K562 (cell line): Measurements from ENCODE around the gene TMED8. TPM values are rescaled to one million over a fixed set of nuclear protein-coding genes. Genes with fewer than 3 reads are reported as not detected.

Experiments
- ATAC-seq: fragments of 200-7000 bp; cut with Tn5 transposase; 3 replicates; pipeline ENCODE4 v1.9.1; 2020; ENCODE audit warnings: moderate library complexity
- BruUV-seq: library from RNA; stranded (reverse); fragments of 400-500 nt; replicated peaks from 2 replicates; lab custom pipeline; 2021; lab: Mats Ljungman, UMichigan
- CTCF ChIA-PET: fragments of 300-600 bp; formaldehyde crosslinking; extraction: SDS; loops from one replicate; lab custom pipeline; 2021; ENCODE audit warnings: low intra/inter-chr PET ratio; lab: Yijun Ruan, JAX
- POLR2A ChIA-PET: fragments of 300-600, 350-650 bp; sonication (Branson Sonifier 250); formaldehyde crosslinking; extraction: SDS; loops from one replicate; lab custom pipeline; 2021; ENCODE audit warnings: antibody characterized with exemption, inconsistent platforms; lab: Yijun Ruan, JAX
- DNase-seq, 4 experiments: peaks; one replicate each; pipeline versions ENCODE4 v3.0.0 to v3.0.0-alpha.2; 2011 to 2018; ENCODE audit warnings: low spot score in 3 of 4, mixed read lengths in 3 of 4; ENCODE audit errors: extremely low read depth in 1 of 4
- FAIRE-seq: peaks from 2 replicates; lab custom pipeline; 2011; peaks lifted over from hg19 to GRCh38; lab: Jason Lieb, UNC
- H2AFZ ChIP-seq: 2 replicates; pipeline ENCODE4 v1.6.0; 2011; ENCODE audit warnings: low read depth, low read length, control low read depth, inconsistent platforms
- H3K27ac ChIP-seq: fragments of 200-600 bp; 3 replicates; pipeline ENCODE4 v1.8.0; 2011; ENCODE audit warnings: low read depth, mild to moderate bottlenecking, control low read depth, inconsistent platforms, low read length, moderate library complexity, mixed read lengths; ENCODE audit errors: extremely low read depth
- H3K27me3 ChIP-seq, 2 experiments: fragments of 300-600 bp in 1 of 2; 2 replicates in 1 of 2; 3 replicates in 1 of 2; pipeline versions ENCODE4 v1.6.0 to v1.8.0; 2011; ENCODE audit warnings: inconsistent platforms in 2 of 2, low read length in 2 of 2, mild to moderate bottlenecking in 1 of 2, mixed read lengths in 1 of 2, moderate library complexity in 1 of 2; ENCODE audit not compliant: control insufficient read depth in 2 of 2, insufficient read depth in 2 of 2
- H3K36me3 ChIP-seq: fragments of 300-600 bp; 3 replicates; pipeline ENCODE4 v1.8.0; 2011; ENCODE audit warnings: mild to moderate bottlenecking, low read length, inconsistent platforms; ENCODE audit not compliant: control insufficient read depth, insufficient read depth
- H3K4me1 ChIP-seq, 2 experiments: fragments of 200-600 bp in 1 of 2; replicated peaks in 1 of 2; 2 replicates in 1 of 2; 3 replicates in 1 of 2; pipeline versions ENCODE4 v1.5.1 to v1.8.0; 2011; ENCODE audit warnings: inconsistent platforms in 2 of 2, low read length in 2 of 2, mild to moderate bottlenecking in 1 of 2, mixed read lengths in 1 of 2, moderate library complexity in 1 of 2; ENCODE audit not compliant: control insufficient read depth in 2 of 2, insufficient read depth in 2 of 2
- H3K4me2 ChIP-seq: 2 replicates; pipeline ENCODE4 v1.6.1; 2011; ENCODE audit warnings: low read length, control low read depth, inconsistent platforms, mixed read lengths; ENCODE audit not compliant: insufficient read depth
- H3K4me3 ChIP-seq: fragments of 200-600 bp; sonication (generic), shearing (Covaris generic); 2 replicates; pipeline ENCODE4 v1.5.1; 2016; ENCODE audit warnings: control low read depth, inconsistent platforms
- H3K79me2 ChIP-seq: fragments of 200-600 bp; 3 replicates; pipeline ENCODE4 v1.8.0; 2011; ENCODE audit warnings: low read length, inconsistent platforms; ENCODE audit not compliant: control insufficient read depth, insufficient read depth
- H3K9ac ChIP-seq, 2 experiments: 2 replicates each; pipeline versions ENCODE4 v1.6.0 to v1.6.1; 2011; ENCODE audit warnings: low read depth in 2 of 2, low read length in 2 of 2, control low read depth in 1 of 2, inconsistent platforms in 1 of 2, mild to moderate bottlenecking in 1 of 2, mixed read lengths in 1 of 2; ENCODE audit not compliant: insufficient read depth in 1 of 2
- H3K9me1 ChIP-seq: one replicate; pipeline ENCODE4 v1.6.0; 2011; ENCODE audit warnings: inconsistent platforms, mild to moderate bottlenecking, low read length, moderate library complexity; ENCODE audit not compliant: control insufficient read depth, insufficient read depth
- H3K9me3 ChIP-seq: replicated peaks from 2 replicates; pipeline ENCODE4 v1.5.1; 2011; ENCODE audit warnings: low read depth, low read length, inconsistent platforms; ENCODE audit not compliant: control insufficient read depth, insufficient read depth
- H4K20me1 ChIP-seq: replicated peaks from 2 replicates; pipeline ENCODE4 v1.6.1; 2011; ENCODE audit warnings: low read length, inconsistent platforms, mixed read lengths; ENCODE audit not compliant: control insufficient read depth, insufficient read depth
- ATF1 ChIP-seq, 2 experiments: fragments of 450-650 bp in 1 of 2; IDR thresholded peaks; 2 replicates each; pipeline ENCODE4 v1.6.1; 2016; ENCODE audit warnings: missing compliant biosample characterization in 1 of 2, missing genetic modification characterization in 1 of 2
- C11orf30 ChIP-seq: fragments of 450-650 bp; IDR thresholded peaks from 2 replicates; pipeline ENCODE4 v1.6.1; 2016; ENCODE audit warnings: low read depth, mild to moderate bottlenecking
- CLOCK ChIP-seq: fragments of 250-450 bp; sonication (Bioruptor Pico); IDR thresholded peaks from 2 replicates; pipeline ENCODE4 v1.4.0; 2020; ENCODE audit warnings: mild to moderate bottlenecking, moderate library complexity, borderline replicate concordance
- JUN ChIP-seq, 2 experiments: sonication (generic) in 1 of 2; formaldehyde crosslinking in 1 of 2; IDR thresholded peaks; 2 replicates each; pipeline versions ENCODE4 v1.6.1 to v1.8.0; 2012 to 2022; ENCODE audit warnings: borderline replicate concordance in 2 of 2, mild to moderate bottlenecking in 2 of 2, improper control_type of control experiment in 1 of 2, low read depth in 1 of 2, low read length in 1 of 2, missing genetic modification reagents in 1 of 2
- L3MBTL2 ChIP-seq: fragments of 450-650 bp; IDR thresholded peaks from 2 replicates; pipeline ENCODE4 v1.6.1; 2016; ENCODE audit warnings: mild to moderate bottlenecking, moderate library complexity
- NR2C2 ChIP-seq, 2 experiments: fragments of 200-800 bp in 1 of 2; sonication (Bioruptor generic) in 1 of 2; sonication (generic) in 1 of 2; formaldehyde crosslinking in 1 of 2; IDR thresholded peaks; 2 replicates each; pipeline versions ENCODE4 v1.6.1 to v1.8.0; 2016 to 2022; ENCODE audit warnings: mild to moderate bottlenecking in 1 of 2, missing compliant biosample characterization in 1 of 2, missing genetic modification characterization in 1 of 2, missing genetic modification reagents in 1 of 2
- RAD51 ChIP-seq: fragments of 450-650 bp; IDR thresholded peaks from 2 replicates; pipeline ENCODE4 v1.7.1; 2016; ENCODE audit warnings: low read depth, mild to moderate bottlenecking, borderline replicate concordance
- RCOR1 ChIP-seq, 2 experiments: IDR thresholded peaks; 2 replicates each; pipeline ENCODE4 v1.6.1; 2012; ENCODE audit warnings: low read depth in 2 of 2, low read length in 2 of 2, borderline replicate concordance in 1 of 2, improper control_type of control experiment in 1 of 2
- RNF219 ChIP-seq: fragments of 250-450 bp; sonication (Bioruptor Pico); IDR thresholded peaks from 2 replicates; pipeline ENCODE4 v1.5.0; 2022; ENCODE audit warnings: mild to moderate bottlenecking
- U2AF1 ChIP-seq: fragments of 200-400 bp; formaldehyde crosslinking; optimal IDR thresholded peaks from 2 replicates; pipeline ENCODE3; 2017; ENCODE audit warnings: mild to moderate bottlenecking, low read depth, low read length, moderate library complexity
- ZBTB7A ChIP-seq: IDR thresholded peaks from 2 replicates; pipeline ENCODE4 v1.6.1; 2011; ENCODE audit warnings: low read depth, mild to moderate bottlenecking, low read length, moderate library complexity, borderline replicate concordance; ENCODE audit not compliant: control insufficient read depth
- ZNF778 ChIP-seq: fragments of 450-650 bp; formaldehyde crosslinking; IDR thresholded peaks from 2 replicates; pipeline ENCODE4 v1.4.0; 2020; ENCODE audit warnings: mild to moderate bottlenecking, moderate library complexity
- ZNF780A ChIP-seq: fragments of 250-450 bp; sonication (Bioruptor Pico); IDR thresholded peaks from 2 replicates; pipeline ENCODE4 v1.5.0; 2021; ENCODE audit warnings: mild to moderate bottlenecking
- WGBS: fragments of 100-300 bp; shearing (Covaris generic); methylation state at CpG from one replicate; pipeline ENCODE4 v1.1.6; 2016; ENCODE audit warnings: low coverage, mixed read lengths; ENCODE audit not compliant: insufficient coverage; ENCODE audit errors: missing lambda C conversion rate; 5-methylcytosine and 5-hydroxymethylcytosine counted together
- in situ Hi-C: fragments of 300-500 bp; cut with MboI; formaldehyde crosslinking; loops from 4 replicates; pipeline ENCODE4 v1.15.0; 2018; ENCODE audit warnings: inconsistent platforms, mixed read lengths
- intact Hi-C: fragments of 100-400 bp; cut with micrococcal nuclease; formaldehyde crosslinking; loops from 2 replicates; pipeline ENCODE4 v1.14.2; 2022
- polyA plus RNA-seq, 8 experiments: library from polyadenylated mRNA; depleted of rRNA in 4 of 8; stranded (reverse) in 5 of 8; unstranded in 3 of 8; fragments of >200 nt; fragmentation: Nextera tagmentation in 2 of 8; fragmentation: Illumina TruSeq in 1 of 8; extraction: Ambion mirVana in 2 of 8; extraction: Trizol in 1 of 8; gene quantifications; 2 replicates each; pipeline versions ENCODE4 v1.2.1 to v1.2.3, GENCODE V29; 2011 to 2014; ENCODE audit warnings: inconsistent platforms in 1 of 8, missing spikeins in 1 of 8
- total RNA-seq, 7 experiments: library from RNA; depleted of rRNA in 6 of 7; stranded (reverse); fragments of >200 nt in 6 of 7; fragmentation: Illumina TruSeq in 2 of 7; extraction: Trizol in 2 of 7; gene quantifications; 2 replicates each; pipeline versions ENCODE4 v1.2.1 to v1.2.3, GENCODE V29; 2011 to 2021; ENCODE audit warnings: low replicate concordance in 1 of 7

The TMED8 gene
- total and polyA plus RNA-seq, 9 of the 15 experiments (the other 6 are each of a cell fraction or from before 2014, with no cell fraction given), result 3.3 to 17.4 (median 12.0) TPM

DNA sequence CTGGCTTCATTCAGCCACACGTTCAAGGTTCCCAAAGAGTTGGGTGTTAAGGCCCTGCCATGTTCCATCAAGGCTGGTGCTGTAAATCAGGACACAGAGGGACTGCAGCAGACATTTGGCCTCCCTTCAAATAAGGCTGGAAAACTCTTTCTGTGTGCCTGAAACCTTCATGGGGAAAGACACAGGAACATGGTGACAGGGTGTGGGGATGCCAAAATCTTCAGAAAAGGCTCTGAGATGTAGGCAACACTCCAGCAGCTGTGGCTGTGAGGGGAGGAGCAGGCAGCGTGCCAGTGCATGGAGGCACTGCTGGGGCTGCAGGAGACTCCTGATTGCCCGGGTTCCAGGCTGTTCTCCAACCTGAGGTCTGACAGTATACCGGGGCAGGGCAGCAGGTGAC lies 71.2 kb downstream of the TMED8 start (continued):
- TF ChIP-seq RNF219 (CRISPR knock-in tag), result no peak

- ATAC-seq, result peak; percentile 80
- FAIRE-seq, result no peak
- TF ChIP-seq CLOCK (CRISPR knock-in tag) (no peak), ZNF780A (CRISPR knock-in tag) (no peak), C11orf30 (peak; percentile 43; the same call in 1 of the 2 replicates), ZBTB7A (no peak), L3MBTL2 (no peak), RCOR1 (IDR thresholded peaks at IDR 0.05; ENCODE audit: borderline replicate concordance in 1 of 2, low read depth in 2 of 2, low read length in 2 of 2) (peak in 1 of 2 experiments; percentile 32; a peak in 1 of 4 replicates), ATF1 (CRISPR knock-in tag; IDR thresholded peaks at IDR 0.05) (no peak), ATF1 (tag; IDR thresholded peaks at IDR 0.05) (no peak; the same call in 1 of the 2 replicates), JUN (IDR thresholded peaks at IDR 0.05; ENCODE audit: borderline replicate concordance, low read depth, low read length) (peak; percentile 96), JUN (CRISPR knock-in tag; IDR thresholded peaks at IDR 0.05; ENCODE audit: borderline replicate concordance) (no peak), ZNF778 (no peak), NR2C2 (CRISPR knock-in tag; IDR thresholded peaks at IDR 0.05) (no peak), NR2C2 (tag; IDR thresholded peaks at IDR 0.05) (peak; percentile 0; the same call in 1 of the 2 replicates), U2AF1 (no peak), RAD51 (peak; percentile 62)
Observed at GRCh38 chr14:77303417-77304156, 73.3 kb downstream of the TMED8 start.

More at GRCh38 chr14:77303417-77304156, 73.3 kb downstream of the TMED8 start:
- intact Hi-C loops, result loop anchor here (5.0 kb wide), 2 partner anchors 154 to 249 kb away; partner anchors contain the start of genes AHSA1 and VIPAS39
- BruUV-seq, result no TSS peak
- CTCF ChIA-PET, result interaction anchor here (1.3 kb wide), 1 partner anchor 12 kb away, joined by 4 read pairs; no protein-coding TSS in a partner anchor
- 28% methylated on average over 4 of the region's 4 CpGs for WGBS
- Histone ChIP-seq H3K9me1 (no peaks in the 10 kb centered on the region), H3K27me3 (no peaks in the 10 kb centered on the region), H4K20me1 (no peaks in the 10 kb centered on the region), H2AFZ (no peak overlapping the region), H3K27ac (peak overlapping the region; percentile 40; the same call in 2 of the 3 replicates), H3K9ac (no peak overlapping the region), H3K4me3 (no peak overlapping the region), H3K79me2 (no peaks in the 10 kb centered on the region), H3K36me3 (peaks cover 15% of the 10 kb centered on the region; the same call in 2 of the 3 replicates), H3K4me2 (no peak overlapping the region; the same call in 1 of the 2 replicates), H3K9me3 (no peaks in the 10 kb centered on the region), H3K4me1 (peaks cover 0 to 5% of the 10 kb centered on the region in 2 experiments; a peak in 2 of 5 replicates)
- in situ Hi-C loops, result no loop called here
- DNase-seq, result peak; percentile 22 to 44 (median 34)
- POLR2A ChIA-PET, result interaction anchor here (0.8 to 2.6 kb wide), 4 partner anchors 13 to 155 kb away, joined by 3 to 10 read pairs (median 5); partner anchors contain the start of gene VIPAS39
